ENCODE measurements around the gene BUB1B. TPM values are rescaled to one million over a fixed set of nuclear protein-coding genes. Genes with fewer than 3 reads are reported as not detected.

BUB1B gene
- total RNA-seq, 1 experiment from 2014 or later: 92.9 TPM

DNA sequence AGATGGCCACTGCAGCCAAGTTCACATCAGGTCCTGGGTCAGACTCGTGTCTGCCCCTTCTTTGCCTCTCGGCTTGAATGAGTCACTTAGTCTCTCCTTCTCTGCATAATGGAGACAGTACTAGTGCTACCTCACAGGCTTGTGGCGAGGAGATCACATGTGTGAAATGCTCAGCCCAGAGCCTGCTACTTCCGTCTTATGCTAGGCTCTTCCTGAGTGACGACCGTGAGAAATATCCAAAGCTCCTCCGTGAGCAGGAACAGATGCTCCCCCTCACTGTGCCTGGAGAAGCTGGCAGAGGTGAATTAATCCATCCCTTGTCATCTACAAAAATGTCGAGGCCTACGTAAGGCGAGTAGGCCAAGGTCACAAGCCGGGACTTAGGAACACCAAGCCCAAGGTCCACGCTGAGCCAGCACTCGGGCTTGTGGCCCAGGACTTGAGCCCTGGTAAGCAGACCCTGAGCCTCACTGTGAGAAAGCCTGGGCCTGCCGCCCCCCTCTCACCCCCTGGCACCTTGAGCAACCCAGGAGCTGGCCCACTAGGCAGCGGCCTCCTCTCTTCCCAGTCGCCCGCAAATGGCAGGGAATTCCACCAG, 95.9 kb downstream of the BUB1B start:
- ChIA-PET RAD21 (ENCODE audit: low non-redundant PET in 1 of 2, low total read pairs in 2 of 2, uncharacterized antibody in 2 of 2, unreplicated experiment in 2 of 2) (no interaction called here), CTCF (no interaction called here), POLR2A (no interaction called here)
- H3K27ac ChIP-seq (ENCODE audit: low read depth, low read length): no peak overlapping the region
- peaks cover 18% of the 10 kb centered on the region; the same call in 1 of the 2 replicates for H3K79me2 ChIP-seq (ENCODE audit: insufficient read depth, low read length)
- H3K36me3 ChIP-seq (ENCODE audit: control insufficient read depth in 1 of 2, insufficient read depth in 2 of 2, low read length in 2 of 2): peaks cover 3 to 4% of the 10 kb centered on the region in 2 experiments; a peak in 3 of 4 replicates
- TF ChIP-seq, protein P1, sequence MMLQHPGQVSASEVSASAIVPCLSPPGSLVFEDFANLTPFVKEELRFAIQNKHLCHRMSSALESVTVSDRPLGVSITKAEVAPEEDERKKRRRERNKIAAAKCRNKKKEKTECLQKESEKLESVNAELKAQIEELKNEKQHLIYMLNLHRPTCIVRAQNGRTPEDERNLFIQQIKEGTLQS (IDR thresholded peaks at IDR 0.05): no peak
- TF ChIP-seq RAD21 (IDR thresholded peaks at IDR 0.05; ENCODE audit: low read depth): no peak
- TF ChIP-seq ELF1 (IDR thresholded peaks at IDR 0.05; ENCODE audit: borderline replicate concordance, low read depth): no peak
- TF ChIP-seq YY1 (IDR thresholded peaks at IDR 0.05; ENCODE audit: extremely low read depth, insufficient replicate concordance, low read depth, low read length): no peak
- TF ChIP-seq, protein P2, sequence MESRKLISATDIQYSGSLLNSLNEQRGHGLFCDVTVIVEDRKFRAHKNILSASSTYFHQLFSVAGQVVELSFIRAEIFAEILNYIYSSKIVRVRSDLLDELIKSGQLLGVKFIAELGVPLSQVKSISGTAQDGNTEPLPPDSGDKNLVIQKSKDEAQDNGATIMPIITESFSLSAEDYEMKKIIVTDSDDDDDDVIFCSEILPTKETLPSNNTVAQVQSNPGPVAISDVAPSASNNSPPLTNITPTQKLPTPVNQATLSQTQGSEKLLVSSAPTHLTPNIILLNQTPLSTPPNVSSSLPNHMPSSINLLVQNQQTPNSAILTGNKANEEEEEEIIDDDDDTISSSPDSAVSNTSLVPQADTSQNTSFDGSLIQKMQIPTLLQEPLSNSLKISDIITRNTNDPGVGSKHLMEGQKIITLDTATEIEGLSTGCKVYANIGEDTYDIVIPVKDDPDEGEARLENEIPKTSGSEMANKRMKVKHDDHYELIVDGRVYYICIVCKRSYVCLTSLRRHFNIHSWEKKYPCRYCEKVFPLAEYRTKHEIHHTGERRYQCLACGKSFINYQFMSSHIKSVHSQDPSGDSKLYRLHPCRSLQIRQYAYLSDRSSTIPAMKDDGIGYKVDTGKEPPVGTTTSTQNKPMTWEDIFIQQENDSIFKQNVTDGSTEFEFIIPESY (IDR thresholded peaks at IDR 0.05; ENCODE audit: extremely low read depth, insufficient replicate concordance, low read length): no peak
- peaks cover 14 to 34% of the 10 kb centered on the region in 2 experiments for H3K4me1 ChIP-seq (ENCODE audit: control insufficient read depth in 1 of 2, insufficient read depth in 2 of 2, low read length in 2 of 2)
- no TSS peak for BruUV-seq (replicated peaks)
- DNase-seq (ENCODE audit: low read depth, low spot score) (no peak), ATAC-seq (no peak)
- H2AFZ ChIP-seq (ENCODE audit: low read depth, low read length, poor library complexity, severe bottlenecking): no peak overlapping the region
- H3K27me3 ChIP-seq (ENCODE audit: insufficient read depth, low read length): no peaks in the 10 kb centered on the region
- no peak overlapping the region for H3K4me3 ChIP-seq (replicated peaks in 1 of 2; ENCODE audit: low read depth in 1 of 2, low read length in 2 of 2)
- H3K9me3 ChIP-seq (ENCODE audit: control insufficient read depth in 1 of 2, insufficient read depth in 1 of 2, low read depth in 1 of 2, low read length in 2 of 2): no peaks in the 10 kb centered on the region
- H3K9ac ChIP-seq (ENCODE audit: low read length): no peak overlapping the region
- H3K4me2 ChIP-seq (ENCODE audit: low read length): no peak overlapping the region
- H3K9me2 ChIP-seq (ENCODE audit: insufficient read depth): no peaks in the 10 kb centered on the region
- intact Hi-C loops (cut with micrococcal nuclease): no loop called here
- H4K20me1 ChIP-seq (ENCODE audit: insufficient read depth): no peaks in the 10 kb centered on the region

Data from HCT116 (cell line).